K562 (cell line): Measurements from ENCODE around the gene RPP14. TPM values are rescaled to one million over a fixed set of nuclear protein-coding genes. Genes with fewer than 3 reads are reported as not detected.
A peak's percentile ranks its signal among the peaks of the same experiment; 100 is the strongest.

Source experiments
- ATAC-seq: fragments of 200-7000 bp; cut with Tn5 transposase; 3 replicates; pipeline ENCODE4 v1.9.1; 2020; ENCODE audit warnings: moderate library complexity
- BruUV-seq: library from RNA; stranded (reverse); fragments of 400-500 nt; replicated peaks from 2 replicates; lab custom pipeline; 2021; lab: Mats Ljungman, UMichigan
- CTCF ChIA-PET: fragments of 300-600 bp; formaldehyde crosslinking; extraction: SDS; loops from one replicate; lab custom pipeline; 2021; ENCODE audit warnings: low intra/inter-chr PET ratio; lab: Yijun Ruan, JAX
- POLR2A ChIA-PET: fragments of 300-600, 350-650 bp; sonication (Branson Sonifier 250); formaldehyde crosslinking; extraction: SDS; loops from one replicate; lab custom pipeline; 2021; ENCODE audit warnings: antibody characterized with exemption, inconsistent platforms; lab: Yijun Ruan, JAX
- DNase-seq, 4 experiments: peaks; one replicate each; pipeline versions ENCODE4 v3.0.0 to v3.0.0-alpha.2; 2011 to 2018; ENCODE audit warnings: low spot score in 3 of 4, mixed read lengths in 3 of 4; ENCODE audit errors: extremely low read depth in 1 of 4
- FAIRE-seq: peaks from 2 replicates; lab custom pipeline; 2011; peaks lifted over from hg19 to GRCh38; lab: Jason Lieb, UNC
- H2AFZ ChIP-seq: 2 replicates; pipeline ENCODE4 v1.6.0; 2011; ENCODE audit warnings: low read depth, low read length, control low read depth, inconsistent platforms
- H3K27ac ChIP-seq: fragments of 200-600 bp; 3 replicates; pipeline ENCODE4 v1.8.0; 2011; ENCODE audit warnings: low read depth, mild to moderate bottlenecking, control low read depth, inconsistent platforms, low read length, moderate library complexity, mixed read lengths; ENCODE audit errors: extremely low read depth
- H3K27me3 ChIP-seq, 2 experiments: fragments of 300-600 bp in 1 of 2; 2 replicates in 1 of 2; 3 replicates in 1 of 2; pipeline versions ENCODE4 v1.6.0 to v1.8.0; 2011; ENCODE audit warnings: inconsistent platforms in 2 of 2, low read length in 2 of 2, mild to moderate bottlenecking in 1 of 2, mixed read lengths in 1 of 2, moderate library complexity in 1 of 2; ENCODE audit not compliant: control insufficient read depth in 2 of 2, insufficient read depth in 2 of 2
- H3K36me3 ChIP-seq: fragments of 300-600 bp; 3 replicates; pipeline ENCODE4 v1.8.0; 2011; ENCODE audit warnings: mild to moderate bottlenecking, low read length, inconsistent platforms; ENCODE audit not compliant: control insufficient read depth, insufficient read depth
- H3K4me1 ChIP-seq, 2 experiments: fragments of 200-600 bp in 1 of 2; replicated peaks in 1 of 2; 2 replicates in 1 of 2; 3 replicates in 1 of 2; pipeline versions ENCODE4 v1.5.1 to v1.8.0; 2011; ENCODE audit warnings: inconsistent platforms in 2 of 2, low read length in 2 of 2, mild to moderate bottlenecking in 1 of 2, mixed read lengths in 1 of 2, moderate library complexity in 1 of 2; ENCODE audit not compliant: control insufficient read depth in 2 of 2, insufficient read depth in 2 of 2
- H3K4me2 ChIP-seq: 2 replicates; pipeline ENCODE4 v1.6.1; 2011; ENCODE audit warnings: low read length, control low read depth, inconsistent platforms, mixed read lengths; ENCODE audit not compliant: insufficient read depth
- H3K4me3 ChIP-seq: fragments of 200-600 bp; sonication (generic), shearing (Covaris generic); 2 replicates; pipeline ENCODE4 v1.5.1; 2016; ENCODE audit warnings: control low read depth, inconsistent platforms
- H3K79me2 ChIP-seq: fragments of 200-600 bp; 3 replicates; pipeline ENCODE4 v1.8.0; 2011; ENCODE audit warnings: low read length, inconsistent platforms; ENCODE audit not compliant: control insufficient read depth, insufficient read depth
- H3K9ac ChIP-seq, 2 experiments: 2 replicates each; pipeline versions ENCODE4 v1.6.0 to v1.6.1; 2011; ENCODE audit warnings: low read depth in 2 of 2, low read length in 2 of 2, control low read depth in 1 of 2, inconsistent platforms in 1 of 2, mild to moderate bottlenecking in 1 of 2, mixed read lengths in 1 of 2; ENCODE audit not compliant: insufficient read depth in 1 of 2
- H3K9me1 ChIP-seq: one replicate; pipeline ENCODE4 v1.6.0; 2011; ENCODE audit warnings: inconsistent platforms, mild to moderate bottlenecking, low read length, moderate library complexity; ENCODE audit not compliant: control insufficient read depth, insufficient read depth
- H3K9me3 ChIP-seq: replicated peaks from 2 replicates; pipeline ENCODE4 v1.5.1; 2011; ENCODE audit warnings: low read depth, low read length, inconsistent platforms; ENCODE audit not compliant: control insufficient read depth, insufficient read depth
- H4K20me1 ChIP-seq: replicated peaks from 2 replicates; pipeline ENCODE4 v1.6.1; 2011; ENCODE audit warnings: low read length, inconsistent platforms, mixed read lengths; ENCODE audit not compliant: control insufficient read depth, insufficient read depth
- ARID1B ChIP-seq: fragments of 450-650 bp; IDR thresholded peaks from 2 replicates; pipeline ENCODE4 v1.6.1; 2016; ENCODE audit warnings: antibody characterized with exemption, mild to moderate bottlenecking, inconsistent platforms
- BRCA1 ChIP-seq, 2 experiments: fragments of 450-650 bp in 1 of 2; sonication (generic) in 1 of 2; formaldehyde crosslinking in 1 of 2; IDR thresholded peaks; 2 replicates each; pipeline versions ENCODE4 v1.5.0 to v1.6.1; 2017 to 2020; ENCODE audit warnings: mild to moderate bottlenecking in 1 of 2, missing genetic modification reagents in 1 of 2
- C11orf30 ChIP-seq: fragments of 450-650 bp; IDR thresholded peaks from 2 replicates; pipeline ENCODE4 v1.6.1; 2016; ENCODE audit warnings: low read depth, mild to moderate bottlenecking
- CBFA2T2 ChIP-seq: fragments of 450-650 bp; conservative IDR thresholded peaks from 2 replicates; pipeline ENCODE4 v1.6.1; 2017; ENCODE audit warnings: mild to moderate bottlenecking
- KDM5B ChIP-seq: fragments of 200-600 bp; sonication (generic); IDR thresholded peaks from 2 replicates; pipeline ENCODE4 v1.6.1; 2012; ENCODE audit warnings: low read depth, mild to moderate bottlenecking, moderate library complexity, low read length, control low read depth, inconsistent platforms; ENCODE audit not compliant: insufficient replicate concordance
- MAFK ChIP-seq: IDR thresholded peaks from 2 replicates; pipeline ENCODE4 v1.6.1; 2011; ENCODE audit warnings: low read length, improper control_type of control experiment
- MED1 ChIP-seq: sonication (generic); formaldehyde crosslinking; IDR thresholded peaks from 2 replicates; pipeline ENCODE4 v1.8.1; 2023; ENCODE audit warnings: missing genetic modification reagents, borderline replicate concordance
- TAF7 ChIP-seq: fragments of 450-650 bp; IDR thresholded peaks from 2 replicates; pipeline ENCODE4 v1.6.1; 2016; ENCODE audit warnings: missing genetic modification characterization, missing compliant biosample characterization
- TEAD4 ChIP-seq, 2 experiments: sonication (generic) in 1 of 2; formaldehyde crosslinking in 1 of 2; IDR thresholded peaks; 2 replicates each; pipeline versions ENCODE4 v1.6.1 to v1.8.0; 2012 to 2022; ENCODE audit warnings: borderline replicate concordance in 1 of 2, inconsistent platforms in 1 of 2, low read length in 1 of 2, mild to moderate bottlenecking in 1 of 2, missing genetic modification reagents in 1 of 2
- ZNF347 ChIP-seq: fragments of 450-650 bp; formaldehyde crosslinking; IDR thresholded peaks from 2 replicates; pipeline ENCODE4 v1.4.0; 2020; ENCODE audit warnings: low read depth, mild to moderate bottlenecking, moderate library complexity
- ZNF696 ChIP-seq: fragments of 250-450 bp; sonication (Bioruptor Pico); conservative IDR thresholded peaks from 2 replicates; pipeline ENCODE4 v1.4.0; 2020; ENCODE audit warnings: mild to moderate bottlenecking, moderate library complexity
- WGBS: fragments of 100-300 bp; shearing (Covaris generic); methylation state at CpG from one replicate; pipeline ENCODE4 v1.1.6; 2016; ENCODE audit warnings: low coverage, mixed read lengths; ENCODE audit not compliant: insufficient coverage; ENCODE audit errors: missing lambda C conversion rate; 5-methylcytosine and 5-hydroxymethylcytosine counted together
- in situ Hi-C: fragments of 300-500 bp; cut with MboI; formaldehyde crosslinking; loops from 4 replicates; pipeline ENCODE4 v1.15.0; 2018; ENCODE audit warnings: inconsistent platforms, mixed read lengths
- intact Hi-C: fragments of 100-400 bp; cut with micrococcal nuclease; formaldehyde crosslinking; loops from 2 replicates; pipeline ENCODE4 v1.14.2; 2022
- polyA plus RNA-seq, 8 experiments: library from polyadenylated mRNA; depleted of rRNA in 4 of 8; stranded (reverse) in 5 of 8; unstranded in 3 of 8; fragments of >200 nt; fragmentation: Nextera tagmentation in 2 of 8; fragmentation: Illumina TruSeq in 1 of 8; extraction: Ambion mirVana in 2 of 8; extraction: Trizol in 1 of 8; gene quantifications; 2 replicates each; pipeline versions ENCODE4 v1.2.1 to v1.2.3, GENCODE V29; 2011 to 2014; ENCODE audit warnings: inconsistent platforms in 1 of 8, missing spikeins in 1 of 8
- total RNA-seq, 7 experiments: library from RNA; depleted of rRNA in 6 of 7; stranded (reverse); fragments of >200 nt in 6 of 7; fragmentation: Illumina TruSeq in 2 of 7; extraction: Trizol in 2 of 7; gene quantifications; 2 replicates each; pipeline versions ENCODE4 v1.2.1 to v1.2.3, GENCODE V29; 2011 to 2021; ENCODE audit warnings: low replicate concordance in 1 of 7
- TF ChIP-seq, protein P1 (sequence below), 2 experiments: fragments of 450-650 bp; IDR thresholded peaks; 2 replicates each; pipeline ENCODE4 v1.6.1; 2018; ENCODE audit warnings: mild to moderate bottlenecking in 2 of 2, low read depth in 1 of 2; ENCODE audit not compliant: partially characterized antibody in 2 of 2
- TF ChIP-seq, protein P2 (sequence below): sonication (generic); formaldehyde crosslinking; IDR thresholded peaks from 2 replicates; pipeline ENCODE4 v1.9.0; 2022; ENCODE audit warnings: mild to moderate bottlenecking, missing genetic modification reagents
- TF ChIP-seq, protein P3 (sequence below): fragments of 450-650 bp; IDR thresholded peaks from 2 replicates; pipeline ENCODE4 v1.6.1; 2018; ENCODE audit warnings: mild to moderate bottlenecking, low read depth; ENCODE audit not compliant: partially characterized antibody

Gene RPP14
- total and polyA plus RNA-seq, 9 of the 15 experiments (the other 6 are each of a cell fraction or from before 2014, with no cell fraction given): 13.5 to 20.8 (median 15.4) TPM

DNA sequence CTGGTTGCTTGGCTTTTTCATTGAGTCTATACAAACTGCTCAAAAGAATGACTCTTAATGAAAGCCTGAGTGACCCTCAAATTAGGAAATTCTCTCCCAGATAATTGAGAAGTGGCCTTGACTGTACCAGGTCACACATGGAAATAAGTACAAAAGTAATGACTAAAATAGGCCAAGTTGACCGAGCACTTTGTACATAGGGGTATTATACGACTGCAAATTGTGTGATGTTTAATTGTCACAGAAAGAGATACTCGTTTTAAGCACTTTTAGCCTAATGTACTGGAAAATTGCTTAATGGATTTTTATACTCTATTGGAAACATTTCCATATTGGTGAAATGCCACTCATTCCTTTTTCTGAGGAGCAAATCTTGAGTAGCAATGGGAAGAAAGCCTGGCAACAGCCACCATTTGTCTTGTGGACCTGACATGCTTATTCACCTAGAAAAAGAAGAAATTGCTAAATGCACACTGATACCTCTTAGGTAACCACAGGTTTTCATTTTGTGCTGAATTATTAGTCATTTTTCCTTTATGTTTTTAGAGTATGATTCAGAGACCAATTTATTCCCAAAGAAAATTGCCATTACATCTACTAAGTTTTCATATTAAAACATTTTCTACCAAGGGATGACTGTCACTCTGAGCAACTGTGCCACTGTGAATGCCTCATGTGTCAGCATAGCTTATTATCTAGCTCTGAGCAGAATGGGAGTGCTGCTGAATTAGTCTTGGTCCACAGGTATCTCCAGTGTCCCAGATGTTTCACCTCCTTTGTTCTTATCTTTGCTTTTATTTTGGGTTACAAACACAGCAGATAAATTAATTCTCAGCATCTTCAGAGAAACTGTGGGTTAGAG is 17.7 kb downstream of the RPP14 start:
- Histone ChIP-seq H2AFZ (no peak overlapping the region), H4K20me1 (no peaks in the 10 kb centered on the region), H3K36me3 (peaks cover 15% of the 10 kb centered on the region; the same call in 2 of the 3 replicates), H3K79me2 (no peaks in the 10 kb centered on the region), H3K27ac (no peak overlapping the region), H3K4me2 (no peak overlapping the region), H3K4me1 (peaks cover 9 to 11% of the 10 kb centered on the region in 2 experiments; a peak in 4 of 5 replicates), H3K9me3 (no peaks in the 10 kb centered on the region), H3K9ac (no peak overlapping the region; a peak in 1 of 4 replicates), H3K4me3 (no peak overlapping the region), H3K9me1 (no peaks in the 10 kb centered on the region), H3K27me3 (no peaks in the 10 kb centered on the region)
- WGBS: 45% methylated on average over 3 of the region's 3 CpGs
- BruUV-seq: no TSS peak
- peak; percentile 61 for ATAC-seq
- no peak for FAIRE-seq
- intact Hi-C loops: loop anchor here (5.0 kb wide), 1 partner anchor 209 kb away; no protein-coding TSS in a partner anchor
- peak in 1 of 4 experiments; percentile 46 for DNase-seq
- in situ Hi-C loops: no loop called here
- ChIA-PET POLR2A (interaction anchor here (1.2 to 1.9 kb wide), 2 partner anchors 16 to 18 kb away, joined by 4 to 5 read pairs; partner anchors contain the start of genes HTD2 and RPP14), CTCF (no interaction called here)
- TF ChIP-seq CBFA2T2 (peak; percentile 61), ARID1B (peak; percentile 49), ZNF347 (no peak), KDM5B (no peak), MAFK (no peak), BRCA1 (IDR thresholded peaks at IDR 0.05) (no peak), BRCA1 (CRISPR knock-in tag; IDR thresholded peaks at IDR 0.05) (no peak), C11orf30 (no peak), TEAD4 (IDR thresholded peaks at IDR 0.05; ENCODE audit: low read length) (peak; percentile 29; the same call in 1 of the 2 replicates), TEAD4 (CRISPR knock-in tag; IDR thresholded peaks at IDR 0.05; ENCODE audit: borderline replicate concordance) (no peak), MED1 (no peak), TAF7 (tag) (no peak), ZNF696 (no peak)
- TF ChIP-seq, protein P1, sequence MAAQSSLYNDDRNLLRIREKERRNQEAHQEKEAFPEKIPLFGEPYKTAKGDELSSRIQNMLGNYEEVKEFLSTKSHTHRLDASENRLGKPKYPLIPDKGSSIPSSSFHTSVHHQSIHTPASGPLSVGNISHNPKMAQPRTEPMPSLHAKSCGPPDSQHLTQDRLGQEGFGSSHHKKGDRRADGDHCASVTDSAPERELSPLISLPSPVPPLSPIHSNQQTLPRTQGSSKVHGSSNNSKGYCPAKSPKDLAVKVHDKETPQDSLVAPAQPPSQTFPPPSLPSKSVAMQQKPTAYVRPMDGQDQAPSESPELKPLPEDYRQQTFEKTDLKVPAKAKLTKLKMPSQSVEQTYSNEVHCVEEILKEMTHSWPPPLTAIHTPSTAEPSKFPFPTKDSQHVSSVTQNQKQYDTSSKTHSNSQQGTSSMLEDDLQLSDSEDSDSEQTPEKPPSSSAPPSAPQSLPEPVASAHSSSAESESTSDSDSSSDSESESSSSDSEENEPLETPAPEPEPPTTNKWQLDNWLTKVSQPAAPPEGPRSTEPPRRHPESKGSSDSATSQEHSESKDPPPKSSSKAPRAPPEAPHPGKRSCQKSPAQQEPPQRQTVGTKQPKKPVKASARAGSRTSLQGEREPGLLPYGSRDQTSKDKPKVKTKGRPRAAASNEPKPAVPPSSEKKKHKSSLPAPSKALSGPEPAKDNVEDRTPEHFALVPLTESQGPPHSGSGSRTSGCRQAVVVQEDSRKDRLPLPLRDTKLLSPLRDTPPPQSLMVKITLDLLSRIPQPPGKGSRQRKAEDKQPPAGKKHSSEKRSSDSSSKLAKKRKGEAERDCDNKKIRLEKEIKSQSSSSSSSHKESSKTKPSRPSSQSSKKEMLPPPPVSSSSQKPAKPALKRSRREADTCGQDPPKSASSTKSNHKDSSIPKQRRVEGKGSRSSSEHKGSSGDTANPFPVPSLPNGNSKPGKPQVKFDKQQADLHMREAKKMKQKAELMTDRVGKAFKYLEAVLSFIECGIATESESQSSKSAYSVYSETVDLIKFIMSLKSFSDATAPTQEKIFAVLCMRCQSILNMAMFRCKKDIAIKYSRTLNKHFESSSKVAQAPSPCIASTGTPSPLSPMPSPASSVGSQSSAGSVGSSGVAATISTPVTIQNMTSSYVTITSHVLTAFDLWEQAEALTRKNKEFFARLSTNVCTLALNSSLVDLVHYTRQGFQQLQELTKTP (IDR thresholded peaks at IDR 0.05; ENCODE audit: low read depth in 1 of 2, partially characterized antibody in 2 of 2): no peak
- TF ChIP-seq, protein P2, sequence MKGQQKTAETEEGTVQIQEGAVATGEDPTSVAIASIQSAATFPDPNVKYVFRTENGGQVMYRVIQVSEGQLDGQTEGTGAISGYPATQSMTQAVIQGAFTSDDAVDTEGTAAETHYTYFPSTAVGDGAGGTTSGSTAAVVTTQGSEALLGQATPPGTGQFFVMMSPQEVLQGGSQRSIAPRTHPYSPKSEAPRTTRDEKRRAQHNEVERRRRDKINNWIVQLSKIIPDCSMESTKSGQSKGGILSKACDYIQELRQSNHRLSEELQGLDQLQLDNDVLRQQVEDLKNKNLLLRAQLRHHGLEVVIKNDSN (CRISPR knock-in tag): no peak
- TF ChIP-seq, protein P3, sequence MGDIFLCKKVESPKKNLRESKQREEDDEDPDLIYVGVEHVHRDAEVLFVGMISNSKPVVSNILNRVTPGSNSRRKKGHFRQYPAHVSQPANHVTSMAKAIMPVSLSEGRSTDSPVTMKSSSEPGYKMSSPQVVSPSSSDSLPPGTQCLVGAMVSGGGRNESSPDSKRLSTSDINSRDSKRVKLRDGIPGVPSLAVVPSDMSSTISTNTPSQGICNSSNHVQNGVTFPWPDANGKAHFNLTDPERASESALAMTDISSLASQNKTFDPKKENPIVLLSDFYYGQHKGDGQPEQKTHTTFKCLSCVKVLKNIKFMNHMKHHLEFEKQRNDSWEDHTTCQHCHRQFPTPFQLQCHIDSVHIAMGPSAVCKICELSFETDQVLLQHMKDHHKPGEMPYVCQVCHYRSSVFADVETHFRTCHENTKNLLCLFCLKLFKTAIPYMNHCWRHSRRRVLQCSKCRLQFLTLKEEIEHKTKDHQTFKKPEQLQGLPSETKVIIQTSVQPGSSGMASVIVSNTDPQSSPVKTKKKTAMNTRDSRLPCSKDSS: no peak
